OCI-LY3 (cell line): Measurements from ENCODE around the gene LTA.

Experiments used
- CTCF ChIP-seq: fragments of 200-600, 300-600 bp; sonication (generic); IDR thresholded peaks from 2 replicates; pipeline ENCODE4 v1.5.1; 2014; ENCODE audit warnings: antibody characterized with exemption, low read length, low read depth
- EZH2phosphoT487 ChIP-seq: fragments of 200-600 bp; shearing (Covaris generic); IDR thresholded peaks from 2 replicates; pipeline ENCODE4 v1.6.1; 2018; ENCODE audit warnings: antibody characterized with exemption, mixed run types, low read depth

GRCh38 chr6:31533455-31533841 is 38.6 kb upstream of the LTA start:
- TF ChIP-seq CTCF (no peak), EZH2phosphoT487 (no peak)
